ENCODE results near the gene KAT6B. TPM values are rescaled to one million over a fixed set of nuclear protein-coding genes. Genes with fewer than 3 reads are reported as not detected.

Gene KAT6B
- total RNA-seq, 1 donor: 26.3 TPM

GRCh38 chr10:75038335-75038734 is 211.9 kb downstream of the KAT6B start:
- H3K4me3 ChIP-seq (ENCODE audit: low read depth, low read length): no peak overlapping the region
- peak; percentile 56 for DNase-seq (ENCODE audit: low read depth)
- no peak for TF ChIP-seq CTCF (IDR thresholded peaks at IDR 0.05; ENCODE audit: insufficient read depth, low read depth, low read length)

- DNase-seq (ENCODE audit: low read depth): no peak
- no peak overlapping the region for H3K4me3 ChIP-seq (ENCODE audit: low read depth, low read length)
- no peak for TF ChIP-seq CTCF (IDR thresholded peaks at IDR 0.05; ENCODE audit: insufficient read depth, low read depth, low read length)
Observed at GRCh38 chr10:75040576-75040975, 214.2 kb downstream of the KAT6B start.

- H3K4me3 ChIP-seq (ENCODE audit: low read depth, low read length): no peak overlapping the region
- TF ChIP-seq CTCF (IDR thresholded peaks at IDR 0.05; ENCODE audit: insufficient read depth, low read depth, low read length): no peak
- peak; percentile 81 for DNase-seq (ENCODE audit: low read depth)
Observed at GRCh38 chr10:75042292-75042974, 216.0 kb downstream of the KAT6B start.

GRCh38 chr10:75043256-75044131 is 217.1 kb downstream of the KAT6B start:
- TF ChIP-seq CTCF (IDR thresholded peaks at IDR 0.05; ENCODE audit: insufficient read depth, low read depth, low read length): no peak

GRCh38 chr10:75048669-75049098 is 222.3 kb downstream of the KAT6B start:
- H3K4me3 ChIP-seq (ENCODE audit: low read depth, low read length): no peak overlapping the region
- TF ChIP-seq CTCF (IDR thresholded peaks at IDR 0.05; ENCODE audit: insufficient read depth, low read depth, low read length): no peak
- peak; percentile 70 for DNase-seq (ENCODE audit: low read depth)

More at GRCh38 chr10:75043256-75044131, 217.1 kb downstream of the KAT6B start:
- no peak overlapping the region for H3K4me3 ChIP-seq (ENCODE audit: low read depth, low read length)
- DNase-seq (ENCODE audit: low read depth): no peak

GRCh38 chr10:75049316-75050148 is 223.1 kb downstream of the KAT6B start:
- no peak overlapping the region for H3K4me3 ChIP-seq (ENCODE audit: low read depth, low read length)
- no peak for TF ChIP-seq CTCF (IDR thresholded peaks at IDR 0.05; ENCODE audit: insufficient read depth, low read depth, low read length)
- DNase-seq (ENCODE audit: low read depth): peak; percentile 33
